ENCODE data around the gene ADAMTS12.

- no peak for TF ChIP-seq POLR2AphosphoS5 (IDR thresholded peaks at IDR 0.05; ENCODE audit: low read depth, low read length)
- TF ChIP-seq TAF1 (IDR thresholded peaks at IDR 0.05; ENCODE audit: low read depth, low read length): no peak
- TF ChIP-seq POLR2A (IDR thresholded peaks at IDR 0.05; ENCODE audit: low read depth, low read length): no peak
These were observed 279.4 kb downstream of the ADAMTS12 start for GRCh38 chr5:33612386-33612785.
